ENCODE measurements around the gene TOGARAM2. TPM values are rescaled to one million over a fixed set of nuclear protein-coding genes. Genes with fewer than 3 reads are reported as not detected.
A peak's percentile ranks its signal among the peaks of the same experiment; 100 is the strongest.

Gene TOGARAM2
- total RNA-seq (2021): 0.31 and 0.75 TPM in 2 replicates
- percentile 17 among the genes with signal in this experiment for Bru-seq, nascent RNA
- BruChase-seq, experiment 1, labeled RNA remaining after a 2-hour chase: percentile 19 among the genes with signal in this experiment
- percentile 24 among the genes with signal in this experiment for BruChase-seq, experiment 2, labeled RNA remaining after a 6-hour chase
- long read RNA-seq: 0 reads

DNA sequence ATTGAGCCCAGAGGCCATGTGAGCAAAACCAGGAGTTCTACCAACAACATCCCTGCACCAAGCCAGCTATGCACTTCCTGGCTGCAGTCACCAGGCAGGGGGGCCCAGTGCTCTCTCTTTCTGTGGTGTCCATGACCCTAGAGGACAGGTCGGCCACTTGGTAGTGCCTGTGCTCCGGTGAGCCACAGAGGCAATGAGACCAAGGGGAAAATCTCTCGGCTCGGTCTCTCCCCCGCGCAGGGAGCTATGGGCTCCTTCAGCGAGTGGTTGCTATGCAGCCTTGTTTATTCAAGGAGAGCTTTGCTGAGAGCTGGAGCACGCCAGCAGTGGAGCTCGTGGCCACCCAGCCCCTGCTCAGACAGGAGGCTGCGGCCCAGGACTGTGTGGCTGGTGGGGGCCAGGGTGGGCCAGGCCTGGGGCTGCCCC, at the start of gene TOGARAM2:
TSS of gene TOGARAM2 (plus strand) at position 283 of the 426 bp plus-strand sequence. CDS start 13,537 bp downstream, outside the sequence.
- BruUV-seq (replicated peaks): no TSS peak
- no peak within 1 kb of the TSS for H3K4me3 ChIP-seq (ENCODE audit: low read depth, low read length, poor library complexity, severe bottlenecking)
- no peak for DNase-seq (ENCODE audit: low spot score)
- intact Hi-C loops (cut with micrococcal nuclease; ENCODE audit: unreplicated experiment): no loop called here
- TF ChIP-seq, protein P1, sequence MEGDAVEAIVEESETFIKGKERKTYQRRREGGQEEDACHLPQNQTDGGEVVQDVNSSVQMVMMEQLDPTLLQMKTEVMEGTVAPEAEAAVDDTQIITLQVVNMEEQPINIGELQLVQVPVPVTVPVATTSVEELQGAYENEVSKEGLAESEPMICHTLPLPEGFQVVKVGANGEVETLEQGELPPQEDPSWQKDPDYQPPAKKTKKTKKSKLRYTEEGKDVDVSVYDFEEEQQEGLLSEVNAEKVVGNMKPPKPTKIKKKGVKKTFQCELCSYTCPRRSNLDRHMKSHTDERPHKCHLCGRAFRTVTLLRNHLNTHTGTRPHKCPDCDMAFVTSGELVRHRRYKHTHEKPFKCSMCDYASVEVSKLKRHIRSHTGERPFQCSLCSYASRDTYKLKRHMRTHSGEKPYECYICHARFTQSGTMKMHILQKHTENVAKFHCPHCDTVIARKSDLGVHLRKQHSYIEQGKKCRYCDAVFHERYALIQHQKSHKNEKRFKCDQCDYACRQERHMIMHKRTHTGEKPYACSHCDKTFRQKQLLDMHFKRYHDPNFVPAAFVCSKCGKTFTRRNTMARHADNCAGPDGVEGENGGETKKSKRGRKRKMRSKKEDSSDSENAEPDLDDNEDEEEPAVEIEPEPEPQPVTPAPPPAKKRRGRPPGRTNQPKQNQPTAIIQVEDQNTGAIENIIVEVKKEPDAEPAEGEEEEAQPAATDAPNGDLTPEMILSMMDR (conservative IDR thresholded peaks at IDR 0.05; ENCODE audit: low read depth, low read length): no peak
- TF ChIP-seq EZH2 (IDR thresholded peaks at IDR 0.05; ENCODE audit: borderline replicate concordance, low read depth, low read length, poor library complexity, severe bottlenecking): no peak
- H3K4me1 ChIP-seq (ENCODE audit: insufficient read depth, low read length, poor library complexity, severe bottlenecking): no peaks in the 10 kb centered on the region
- ChIA-PET POLR2A (ENCODE audit: low non-redundant PET) (no interaction called here), CTCF (no interaction called here)
- no peaks in the 10 kb centered on the region for H3K36me3 ChIP-seq (ENCODE audit: insufficient read depth, low read length, poor library complexity, severe bottlenecking)
- no peaks in the 10 kb centered on the region for H3K27me3 ChIP-seq (replicated peaks; ENCODE audit: insufficient read depth, low read depth, low read length, poor library complexity)
- no peaks in the 10 kb centered on the region for H3K9me3 ChIP-seq (ENCODE audit: low read depth, low read length, poor library complexity, severe bottlenecking)
- no peak within 1 kb of the TSS for H3K27ac ChIP-seq (ENCODE audit: low read depth, low read length, poor library complexity, severe bottlenecking)

DNA sequence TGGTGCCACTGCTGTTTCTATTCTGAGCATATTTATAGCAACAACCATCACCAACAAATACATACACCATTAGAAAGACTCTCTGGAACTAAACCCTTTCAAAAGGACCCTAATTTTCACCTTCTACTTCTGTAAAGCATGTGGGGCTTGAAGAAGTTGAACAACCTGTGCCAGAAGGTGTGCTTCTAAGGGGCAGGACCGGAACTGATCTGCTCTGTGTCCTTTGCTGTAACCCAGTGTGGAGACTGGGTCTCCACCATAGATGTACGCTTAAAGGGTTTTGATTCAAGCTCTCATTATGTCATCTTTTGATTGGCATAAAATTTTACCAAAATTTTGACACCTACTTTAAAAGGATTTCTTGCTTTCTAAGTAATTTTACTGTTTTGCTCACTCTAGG, 46.3 kb upstream of the TOGARAM2 start:
- ChIA-PET CTCF (no interaction called here), POLR2A (ENCODE audit: low non-redundant PET) (no interaction called here)
- no TSS peak for BruUV-seq (replicated peaks)
- Histone ChIP-seq H3K9me3 (ENCODE audit: low read depth, low read length, poor library complexity, severe bottlenecking) (no peaks in the 10 kb centered on the region), H3K27ac (ENCODE audit: low read depth, low read length, poor library complexity, severe bottlenecking) (no peak overlapping the region), H3K4me1 (ENCODE audit: insufficient read depth, low read length, poor library complexity, severe bottlenecking) (no peaks in the 10 kb centered on the region), H3K27me3 (replicated peaks; ENCODE audit: insufficient read depth, low read depth, low read length, poor library complexity) (no peaks in the 10 kb centered on the region), H3K4me3 (ENCODE audit: low read depth, low read length, poor library complexity, severe bottlenecking) (no peak overlapping the region), H3K36me3 (ENCODE audit: insufficient read depth, low read length, poor library complexity, severe bottlenecking) (peaks cover 95% of the 10 kb centered on the region)
- DNase-seq (ENCODE audit: low spot score): no peak
- intact Hi-C loops (cut with micrococcal nuclease; ENCODE audit: unreplicated experiment): no loop called here
- TF ChIP-seq EZH2 (IDR thresholded peaks at IDR 0.05; ENCODE audit: borderline replicate concordance, low read depth, low read length, poor library complexity, severe bottlenecking): no peak
- TF ChIP-seq, protein P1 (conservative IDR thresholded peaks at IDR 0.05; ENCODE audit: low read depth, low read length): no peak

DNA sequence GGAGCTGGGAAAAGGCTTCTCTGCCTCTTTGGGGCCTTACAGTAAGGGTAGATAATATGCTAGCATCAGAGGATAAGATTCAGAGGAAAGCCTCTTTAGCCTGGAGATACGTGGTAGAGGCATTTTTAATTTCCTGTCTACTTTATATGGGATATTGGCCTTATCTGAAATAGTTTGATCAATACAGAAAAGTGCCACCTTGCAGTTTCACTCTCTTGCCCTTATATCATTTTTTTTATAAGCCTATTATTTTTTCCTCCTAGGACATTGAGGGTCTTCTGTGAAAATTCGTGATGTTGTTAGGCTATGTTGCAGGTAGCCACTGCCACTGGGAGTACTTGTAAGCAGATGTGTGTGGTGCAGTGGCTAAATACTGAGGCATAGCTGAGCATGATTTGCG, 40.1 kb upstream of the TOGARAM2 start:
- ChIA-PET CTCF (no interaction called here), POLR2A (ENCODE audit: low non-redundant PET) (no interaction called here)
- Histone ChIP-seq H3K4me1 (ENCODE audit: insufficient read depth, low read length, poor library complexity, severe bottlenecking) (no peaks in the 10 kb centered on the region), H3K27me3 (replicated peaks; ENCODE audit: insufficient read depth, low read depth, low read length, poor library complexity) (no peaks in the 10 kb centered on the region), H3K36me3 (ENCODE audit: insufficient read depth, low read length, poor library complexity, severe bottlenecking) (peaks cover 92% of the 10 kb centered on the region), H3K4me3 (ENCODE audit: low read depth, low read length, poor library complexity, severe bottlenecking) (no peak overlapping the region), H3K27ac (ENCODE audit: low read depth, low read length, poor library complexity, severe bottlenecking) (peak overlapping the region; percentile 32), H3K9me3 (ENCODE audit: low read depth, low read length, poor library complexity, severe bottlenecking) (no peaks in the 10 kb centered on the region)
- no peak for DNase-seq (ENCODE audit: low spot score)
- no peak for TF ChIP-seq EZH2 (IDR thresholded peaks at IDR 0.05; ENCODE audit: borderline replicate concordance, low read depth, low read length, poor library complexity, severe bottlenecking)
- TF ChIP-seq, protein P1 (conservative IDR thresholded peaks at IDR 0.05; ENCODE audit: low read depth, low read length): no peak
- BruUV-seq (replicated peaks): no TSS peak
- intact Hi-C loops (cut with micrococcal nuclease; ENCODE audit: unreplicated experiment): no loop called here

Measured in A673 (cell line).